Hepatocyte (in vitro differentiated cells): ENCODE results near the gene NDUFS7.

Source experiments
- EZH2phosphoT487 ChIP-seq: fragments of 200-600 bp; sonication (generic); IDR thresholded peaks from one replicate; pipeline ENCODE4 v1.6.1; 2018; ENCODE audit warnings: antibody characterized with exemption, mild to moderate bottlenecking, low read depth, moderate library complexity; ENCODE audit not compliant: unreplicated experiment, severe bottlenecking
- TF ChIP-seq, protein P1 (sequence below): fragments of 200-600 bp; sonication (generic); IDR thresholded peaks from 2 replicates; pipeline ENCODE4 v1.5.1; 2016; ENCODE audit warnings: antibody characterized with exemption, mild to moderate bottlenecking; ENCODE audit not compliant: poor library complexity

DNA sequence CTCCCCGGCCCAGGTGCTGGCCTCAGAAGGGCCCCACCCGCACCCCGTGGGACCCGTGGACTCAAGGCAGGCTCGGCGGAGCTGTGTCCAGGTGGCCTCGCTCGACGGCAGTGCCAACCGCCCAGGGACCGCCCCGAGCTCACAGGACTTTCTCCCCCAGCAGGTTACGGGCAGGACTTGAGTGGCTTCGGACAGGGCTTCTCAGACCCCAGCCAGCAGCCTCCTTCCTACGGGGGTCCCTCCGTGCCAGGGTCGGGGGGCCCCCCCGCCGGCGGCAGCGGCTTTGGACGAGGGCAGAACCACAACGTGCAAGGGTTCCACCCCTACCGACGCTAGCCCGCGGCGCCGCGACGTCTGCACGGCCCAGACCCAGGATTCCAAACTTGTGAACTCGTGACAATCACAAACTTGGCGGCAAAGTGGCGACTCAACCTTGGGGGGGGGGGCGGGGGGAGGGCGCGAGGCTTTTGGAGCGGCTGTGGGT, 50.9 kb downstream of the NDUFS7 start:
- TF ChIP-seq EZH2phosphoT487: no peak
- TF ChIP-seq, protein P1, sequence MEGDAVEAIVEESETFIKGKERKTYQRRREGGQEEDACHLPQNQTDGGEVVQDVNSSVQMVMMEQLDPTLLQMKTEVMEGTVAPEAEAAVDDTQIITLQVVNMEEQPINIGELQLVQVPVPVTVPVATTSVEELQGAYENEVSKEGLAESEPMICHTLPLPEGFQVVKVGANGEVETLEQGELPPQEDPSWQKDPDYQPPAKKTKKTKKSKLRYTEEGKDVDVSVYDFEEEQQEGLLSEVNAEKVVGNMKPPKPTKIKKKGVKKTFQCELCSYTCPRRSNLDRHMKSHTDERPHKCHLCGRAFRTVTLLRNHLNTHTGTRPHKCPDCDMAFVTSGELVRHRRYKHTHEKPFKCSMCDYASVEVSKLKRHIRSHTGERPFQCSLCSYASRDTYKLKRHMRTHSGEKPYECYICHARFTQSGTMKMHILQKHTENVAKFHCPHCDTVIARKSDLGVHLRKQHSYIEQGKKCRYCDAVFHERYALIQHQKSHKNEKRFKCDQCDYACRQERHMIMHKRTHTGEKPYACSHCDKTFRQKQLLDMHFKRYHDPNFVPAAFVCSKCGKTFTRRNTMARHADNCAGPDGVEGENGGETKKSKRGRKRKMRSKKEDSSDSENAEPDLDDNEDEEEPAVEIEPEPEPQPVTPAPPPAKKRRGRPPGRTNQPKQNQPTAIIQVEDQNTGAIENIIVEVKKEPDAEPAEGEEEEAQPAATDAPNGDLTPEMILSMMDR: no peak
